Dermis microvascular lymphatic vessel endothelial cell (primary cell): ENCODE results near the gene MTAP. TPM values are rescaled to one million over a fixed set of nuclear protein-coding genes. Genes with fewer than 3 reads are reported as not detected.

Experiments
- DNase-seq, 2 donors: peaks; one replicate each; pipeline versions ENCODE4 v3.0.0 to v3.0.0-alpha.2; 2010; ENCODE audit warnings: low read depth in 2 of 2
- total RNA-seq: library from RNA; depleted of rRNA; stranded (reverse); fragments of >200 nt; gene quantifications from 2 replicates; pipeline ENCODE4 v1.2.1, GENCODE V29; 2014

Gene MTAP
- total RNA-seq, 1 donor from 2014 or later: 14.8 TPM

GRCh38 chr9:21804331-21804730, 1.9 kb downstream of the MTAP start:
- DNase-seq: no peak

- no peak for DNase-seq
Measured at GRCh38 chr9:21804791-21805190, 2.4 kb downstream of the MTAP start.

- DNase-seq: no peak
Measured at GRCh38 chr9:21806644-21807043, 4.2 kb downstream of the MTAP start.

- no peak for DNase-seq
Measured at GRCh38 chr9:21810388-21810787, 8.0 kb downstream of the MTAP start.

GRCh38 chr9:21810881-21811280, 8.4 kb downstream of the MTAP start:
- no peak for DNase-seq

- DNase-seq: no peak
Measured at GRCh38 chr9:21811914-21812313, 9.5 kb downstream of the MTAP start.

GRCh38 chr9:21812415-21812814, 10.0 kb downstream of the MTAP start:
- peak in 1 of 2 donors; percentile 79 for DNase-seq

- DNase-seq: peak; percentile 47 to 84
Measured at GRCh38 chr9:21812946-21813568, 10.6 kb downstream of the MTAP start.

GRCh38 chr9:21813575-21814473, 11.4 kb downstream of the MTAP start:
- DNase-seq: peak; percentile 84 to 87

GRCh38 chr9:21815643-21816042, 13.2 kb downstream of the MTAP start:
- no peak for DNase-seq

GRCh38 chr9:21817176-21817575, 14.7 kb downstream of the MTAP start:
- DNase-seq: no peak

- DNase-seq: no peak
Measured at GRCh38 chr9:21825637-21826036, 23.2 kb downstream of the MTAP start.

GRCh38 chr9:21828853-21829410, 26.5 kb downstream of the MTAP start:
- no peak for DNase-seq

GRCh38 chr9:21830589-21830988, 28.2 kb downstream of the MTAP start:
- DNase-seq: no peak

- DNase-seq: peak; percentile 72 to 97
Measured at GRCh38 chr9:21831841-21832509, 29.5 kb downstream of the MTAP start.

GRCh38 chr9:21833090-21833801, 30.8 kb downstream of the MTAP start:
- DNase-seq: peak in 1 of 2 donors; percentile 24

- DNase-seq: no peak
Measured at GRCh38 chr9:21835121-21835520, 32.7 kb downstream of the MTAP start.

GRCh38 chr9:21836437-21837161, 34.2 kb downstream of the MTAP start:
- peak; percentile 97 to 98 for DNase-seq

GRCh38 chr9:21837501-21837900, 35.1 kb downstream of the MTAP start:
- no peak for DNase-seq

GRCh38 chr9:21840647-21841046, 38.2 kb downstream of the MTAP start:
- no peak for DNase-seq

- DNase-seq: peak in 1 of 2 donors; percentile 16
Measured at GRCh38 chr9:21841133-21841532, 38.7 kb downstream of the MTAP start.
